Astrocyte of the cerebellum (primary cell): ENCODE results near the gene PHGDH.

Experiments
- DNase-seq: peaks from one replicate; pipeline ENCODE4 v3.0.0-alpha.2; 2011; ENCODE audit warnings: low read depth
- H3K4me3 ChIP-seq: 2 replicates; pipeline ENCODE4 v1.5.1; 2011; ENCODE audit warnings: mild to moderate bottlenecking, low read depth, low read length, moderate library complexity
- CTCF ChIP-seq: IDR thresholded peaks from 2 replicates; pipeline ENCODE4 v1.5.1; 2012; ENCODE audit warnings: low read length, low read depth, moderate library complexity, mild to moderate bottlenecking; ENCODE audit errors: missing control alignments
- in situ Hi-C: cut with HindIII; loops from 2 replicates; pipeline ENCODE4 v1.10.0; 2017; ENCODE audit warnings: low sequenced_read_pairs

The PHGDH gene

GRCh38 chr1:119744598-119744942 is 32.8 kb downstream of the PHGDH start:
- in situ Hi-C loops, result no loop called here
- DNase-seq, result no peak
- no peak overlapping the region for H3K4me3 ChIP-seq
- no peak for TF ChIP-seq CTCF

- no peak for DNase-seq
- H3K4me3 ChIP-seq, result no peak overlapping the region
- TF ChIP-seq CTCF, result no peak
- in situ Hi-C loops, result no loop called here
These were observed 33.3 kb downstream of the PHGDH start for GRCh38 chr1:119745034-119745433.

DNA sequence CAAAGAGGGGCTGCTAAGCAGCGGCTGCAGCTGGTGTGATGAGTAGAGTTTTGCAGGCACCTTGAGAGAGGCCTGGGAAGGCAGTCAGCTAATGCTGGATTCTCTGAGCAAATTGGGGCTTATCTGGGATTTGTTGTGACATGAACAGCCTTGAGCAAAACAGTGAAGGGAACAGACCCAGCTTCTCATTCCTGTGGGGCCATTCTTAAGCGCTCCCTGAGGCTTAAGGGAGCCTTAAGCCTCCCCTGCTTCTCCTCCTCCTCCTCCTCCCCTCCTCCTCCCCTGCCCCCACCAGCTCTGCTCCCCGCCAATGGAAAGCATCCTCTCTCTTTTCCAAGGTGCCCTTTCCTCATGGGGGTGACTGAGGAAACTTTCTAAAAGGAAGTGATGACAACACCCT is 35.7 kb downstream of the PHGDH start:
- no peak overlapping the region for H3K4me3 ChIP-seq
- DNase-seq, result no peak
- TF ChIP-seq CTCF, result no peak
- in situ Hi-C loops, result no loop called here

- TF ChIP-seq CTCF, result no peak
- no peak for DNase-seq
- in situ Hi-C loops, result no loop called here
These were observed 36.3 kb downstream of the PHGDH start for GRCh38 chr1:119748040-119748439.

DNA sequence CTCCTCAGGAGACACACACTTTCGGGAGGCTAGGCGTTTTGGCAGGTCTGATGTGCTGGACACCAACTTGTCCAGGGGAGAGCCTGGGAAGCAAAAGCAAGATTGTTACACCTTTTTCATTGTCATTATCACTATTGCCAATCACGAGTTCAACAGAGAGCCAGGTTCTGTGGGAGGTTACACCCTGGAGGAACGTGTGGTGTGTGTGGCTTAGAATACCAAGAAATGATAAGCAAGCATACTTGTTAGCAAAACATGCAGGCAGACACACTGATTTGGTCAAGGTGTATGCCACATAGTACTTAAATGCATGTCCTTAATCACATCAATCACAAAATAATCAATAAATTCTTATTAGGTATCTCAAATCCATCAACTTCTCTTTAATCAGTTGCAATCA is 40.9 kb downstream of the PHGDH start:
- TF ChIP-seq CTCF, result no peak
- no peak for DNase-seq
- in situ Hi-C loops, result no loop called here
- H3K4me3 ChIP-seq, result no peak overlapping the region

More at GRCh38 chr1:119748040-119748439, 36.3 kb downstream of the PHGDH start:
- no peak overlapping the region for H3K4me3 ChIP-seq

- DNase-seq, result no peak
- no peak for TF ChIP-seq CTCF
- in situ Hi-C loops, result no loop called here
- no peak overlapping the region for H3K4me3 ChIP-seq
These were observed 46.9 kb downstream of the PHGDH start for GRCh38 chr1:119758584-119758983.

- in situ Hi-C loops, result no loop called here
- TF ChIP-seq CTCF, result no peak
- H3K4me3 ChIP-seq, result no peak overlapping the region
- DNase-seq, result no peak
These were observed 50.7 kb downstream of the PHGDH start for GRCh38 chr1:119762409-119762808.
